ENCODE measurements around the gene MYO19.
"Not testable (repeated sequence)": the region's sequence is repeated elsewhere in the genome, so short reads cannot be mapped to it uniquely, and the experiment has no call there.

MYO19 gene

GRCh38 chr17:36533935-36534839 is 481 bp downstream of the MYO19 start:
- peak; percentile 26 for DNase-seq (ENCODE audit: low read depth, low spot score)

- DNase-seq (ENCODE audit: low read depth, low spot score), result no peak
These were observed 2.2 kb downstream of the MYO19 start for GRCh38 chr17:36532435-36532975.

- DNase-seq (ENCODE audit: low read depth, low spot score), result no peak
These were observed 5.5 kb downstream of the MYO19 start for GRCh38 chr17:36529121-36529520.

GRCh38 chr17:36527621-36528250 is 6.9 kb downstream of the MYO19 start:
- no peak for DNase-seq (ENCODE audit: low read depth, low spot score)

GRCh38 chr17:36525888-36526287 is 8.8 kb downstream of the MYO19 start:
- DNase-seq (ENCODE audit: low read depth, low spot score), result no peak

GRCh38 chr17:36525113-36525512 is 9.6 kb downstream of the MYO19 start:
- no peak for DNase-seq (ENCODE audit: low read depth, low spot score)

GRCh38 chr17:36524428-36524876 is 10.2 kb downstream of the MYO19 start:
- DNase-seq (ENCODE audit: low read depth, low spot score), result no peak

GRCh38 chr17:36523113-36523512 is 11.6 kb downstream of the MYO19 start:
- no peak for DNase-seq (ENCODE audit: low read depth, low spot score)

- DNase-seq (ENCODE audit: low read depth, low spot score), result no peak
These were observed 18.8 kb downstream of the MYO19 start for GRCh38 chr17:36515837-36516236.

- DNase-seq (ENCODE audit: low read depth, low spot score), result no peak
These were observed 19.8 kb downstream of the MYO19 start for GRCh38 chr17:36514856-36515255.

GRCh38 chr17:36512641-36513040 is 22.0 kb downstream of the MYO19 start:
- DNase-seq (ENCODE audit: low read depth, low spot score), result no peak

- DNase-seq (ENCODE audit: low read depth, low spot score), result no peak
These were observed 23.5 kb downstream of the MYO19 start for GRCh38 chr17:36511216-36511615.

GRCh38 chr17:36510636-36511035 is 24.0 kb downstream of the MYO19 start:
- no peak for DNase-seq (ENCODE audit: low read depth, low spot score)

- no peak for DNase-seq (ENCODE audit: low read depth, low spot score)
These were observed 25.2 kb downstream of the MYO19 start for GRCh38 chr17:36509272-36509985.

- not testable (repeated sequence) for DNase-seq (ENCODE audit: low read depth, low spot score)
These were observed 26.2 kb downstream of the MYO19 start for GRCh38 chr17:36508439-36508838.

GRCh38 chr17:36507266-36507665 is 27.4 kb downstream of the MYO19 start:
- DNase-seq (ENCODE audit: low read depth, low spot score), result no peak

GRCh38 chr17:36506831-36507230 is 27.8 kb downstream of the MYO19 start:
- DNase-seq (ENCODE audit: low read depth, low spot score), result no peak

GRCh38 chr17:36506249-36506826 is 28.3 kb downstream of the MYO19 start:
- no peak for DNase-seq (ENCODE audit: low read depth, low spot score)

- no peak for DNase-seq (ENCODE audit: low read depth, low spot score)
These were observed 29.5 kb downstream of the MYO19 start for GRCh38 chr17:36505171-36505570.

GRCh38 chr17:36504156-36504545 is 30.5 kb downstream of the MYO19 start:
- DNase-seq (ENCODE audit: low read depth, low spot score), result no peak

- no peak for DNase-seq (ENCODE audit: low read depth, low spot score)
These were observed 31.1 kb downstream of the MYO19 start for GRCh38 chr17:36503456-36504155.

Data from activated naive CD8-positive, alpha-beta T cell treated with anti-CD3 and anti-CD28 coated beads, Interleukin-2, amount 50 U/mL, for 16 hours (primary cell).